H9 (cell line): Measurements from ENCODE around the gene ADAMTS15. TPM values are rescaled to one million over a fixed set of nuclear protein-coding genes. Genes with fewer than 3 reads are reported as not detected.

Experiments used
- DNase-seq: peaks from one replicate; pipeline ENCODE4 v3.0.0-alpha.2; 2017
- H2AFZ ChIP-seq: one replicate; pipeline ENCODE4 v1.6.1; 2013; ENCODE audit warnings: mild to moderate bottlenecking, low read length, control low read depth, moderate library complexity
- H2AK5ac ChIP-seq: 2 replicates; pipeline ENCODE4 v1.6.1; 2013; ENCODE audit warnings: low read length, control low read depth, mixed read lengths; ENCODE audit not compliant: insufficient read length
- H2BK120ac ChIP-seq: one replicate; pipeline ENCODE4 v1.6.1; 2013; ENCODE audit warnings: low read depth, mild to moderate bottlenecking, low read length, control low read depth, inconsistent platforms; ENCODE audit not compliant: poor library complexity, severe bottlenecking
- H2BK12ac ChIP-seq: 2 replicates; pipeline ENCODE4 v1.6.1; 2013; ENCODE audit warnings: low read length, control low read depth, mixed read lengths, low read depth; ENCODE audit not compliant: insufficient read length
- H2BK15ac ChIP-seq: 2 replicates; pipeline ENCODE4 v1.6.1; 2013; ENCODE audit warnings: low read depth, low read length, control low read depth
- H2BK20ac ChIP-seq: one replicate; pipeline ENCODE4 v1.6.1; 2013; ENCODE audit warnings: low read depth, mild to moderate bottlenecking, low read length, control low read depth, inconsistent platforms; ENCODE audit not compliant: poor library complexity, severe bottlenecking
- H2BK5ac ChIP-seq: 2 replicates; pipeline ENCODE4 v1.6.1; 2013; ENCODE audit warnings: low read length, control low read depth, mixed read lengths; ENCODE audit not compliant: insufficient read length
- H3K14ac ChIP-seq: 2 replicates; pipeline ENCODE4 v1.6.1; 2013; ENCODE audit warnings: low read length, control low read depth; ENCODE audit not compliant: insufficient read depth
- H3K18ac ChIP-seq: 2 replicates; pipeline ENCODE4 v1.6.1; 2013; ENCODE audit warnings: low read depth, mild to moderate bottlenecking, mixed read lengths, low read length, control low read depth; ENCODE audit not compliant: insufficient read length
- H3K23ac ChIP-seq: 2 replicates; pipeline ENCODE4 v1.6.1; 2013; ENCODE audit warnings: low read length, control low read depth, mixed read lengths, low read depth; ENCODE audit not compliant: insufficient read length
- H3K23me2 ChIP-seq: 2 replicates; pipeline ENCODE4 v1.6.1; 2013; ENCODE audit warnings: low read depth, mild to moderate bottlenecking, mixed read lengths, low read length, control low read depth; ENCODE audit not compliant: insufficient read length, poor library complexity, severe bottlenecking
- H3K27ac ChIP-seq: 2 replicates; pipeline ENCODE4 v1.5.1; 2013; ENCODE audit warnings: low read length, control low read depth, mixed read lengths, low read depth; ENCODE audit not compliant: insufficient read length
- H3K27me3 ChIP-seq: 2 replicates; pipeline ENCODE4 v1.6.1; 2013; ENCODE audit warnings: low read length, control low read depth, inconsistent platforms; ENCODE audit not compliant: insufficient read depth
- H3K4ac ChIP-seq: 2 replicates; pipeline ENCODE4 v1.6.1; 2013; ENCODE audit warnings: low read depth, mild to moderate bottlenecking, control low read depth, inconsistent platforms, low read length, moderate library complexity
- H3K4me1 ChIP-seq: 2 replicates; pipeline ENCODE4 v1.6.1; 2013; ENCODE audit warnings: low read length, control low read depth, inconsistent platforms; ENCODE audit not compliant: insufficient read depth
- H3K4me2 ChIP-seq: 2 replicates; pipeline ENCODE4 v1.6.1; 2013; ENCODE audit warnings: low read length, control low read depth, mixed read lengths; ENCODE audit not compliant: insufficient read length, insufficient read depth
- H3K56ac ChIP-seq: 2 replicates; pipeline ENCODE4 v1.6.1; 2013; ENCODE audit warnings: low read depth, mild to moderate bottlenecking, mixed read lengths, low read length, control low read depth; ENCODE audit not compliant: insufficient read length
- H3K79me1 ChIP-seq: 2 replicates; pipeline ENCODE4 v1.6.1; 2013; ENCODE audit warnings: low read depth, mild to moderate bottlenecking, moderate library complexity, low read length, control low read depth, inconsistent platforms; ENCODE audit not compliant: insufficient read depth, poor library complexity, severe bottlenecking
- H3K79me2 ChIP-seq: 2 replicates; pipeline ENCODE4 v1.6.1; 2013; ENCODE audit warnings: low read length, control low read depth, inconsistent platforms; ENCODE audit not compliant: insufficient read depth
- H3K9ac ChIP-seq: 2 replicates; pipeline ENCODE4 v1.6.1; 2013; ENCODE audit warnings: low read length, control low read depth, mixed read lengths; ENCODE audit not compliant: insufficient read length; ENCODE audit errors: extremely low read depth
- H3K9me3 ChIP-seq: one replicate; pipeline ENCODE4 v1.6.1; 2013; ENCODE audit warnings: low read depth, low read length, inconsistent platforms; ENCODE audit not compliant: control insufficient read depth
- H3T11ph ChIP-seq: one replicate; pipeline ENCODE4 v1.6.1; 2013; ENCODE audit warnings: mild to moderate bottlenecking, low read length, control low read depth, inconsistent platforms
- H4K20me1 ChIP-seq: one replicate; pipeline ENCODE4 v1.6.1; 2013; ENCODE audit not compliant: control insufficient read depth, insufficient read length, insufficient read depth
- H4K5ac ChIP-seq: 2 replicates; pipeline ENCODE4 v1.6.1; 2013; ENCODE audit warnings: low read depth, mild to moderate bottlenecking, mixed read lengths, low read length, control low read depth; ENCODE audit not compliant: insufficient read length
- H4K8ac ChIP-seq: replicated peaks from 2 replicates; pipeline ENCODE4 v1.6.1; 2013; ENCODE audit warnings: low read length, control low read depth, mixed read lengths, low read depth; ENCODE audit not compliant: insufficient read length
- H4K91ac ChIP-seq: 2 replicates; pipeline ENCODE4 v1.6.1; 2013; ENCODE audit warnings: low read depth, mild to moderate bottlenecking, moderate library complexity, mixed read lengths, low read length, control low read depth; ENCODE audit not compliant: insufficient read length
- H3K27ac Mint-ChIP-seq, 3 experiments: 2 replicates in 2 of 3; 3 replicates in 1 of 3; pipeline ENCODE4 v1.8.0; 2020 to 2021; ENCODE audit warnings: mixed read lengths in 3 of 3, mild to moderate bottlenecking in 1 of 3, moderate library complexity in 1 of 3
- H3K27me3 Mint-ChIP-seq: 2 replicates; pipeline ENCODE4 v1.8.0; 2021; ENCODE audit warnings: low read depth, mild to moderate bottlenecking, moderate library complexity, mixed read lengths
- H3K36me3 Mint-ChIP-seq, 3 experiments: 2 replicates in 2 of 3; 3 replicates in 1 of 3; pipeline ENCODE4 v1.8.0; 2020 to 2021; ENCODE audit warnings: low read depth in 3 of 3, mixed read lengths in 3 of 3; ENCODE audit not compliant: insufficient read depth in 1 of 3
- H3K4me1 Mint-ChIP-seq, 2 experiments: 2 replicates each; pipeline ENCODE4 v1.8.0; 2020; ENCODE audit warnings: mixed read lengths in 2 of 2
- H3K4me3 Mint-ChIP-seq, 2 experiments: 2 replicates in 1 of 2; 3 replicates in 1 of 2; pipeline ENCODE4 v1.8.0; 2020 to 2021; ENCODE audit warnings: mild to moderate bottlenecking in 2 of 2, mixed read lengths in 2 of 2, moderate library complexity in 1 of 2
- H3K9me3 Mint-ChIP-seq, 2 experiments: 2 replicates in 1 of 2; 3 replicates in 1 of 2; pipeline ENCODE4 v1.8.0; 2020; ENCODE audit warnings: mild to moderate bottlenecking in 2 of 2, mixed read lengths in 2 of 2, moderate library complexity in 1 of 2
- WGBS: extraction: QIAGEN DNeasy Blood & Tissue Kit; methylation state at CpG from one replicate; pipeline ENCODE4 v1.1.7; 2013; ENCODE audit warnings: missing lambda C conversion rate, low lambda C conversion rate, mixed read lengths; ENCODE audit not compliant: insufficient read length; ENCODE audit errors: extremely low coverage; 5-methylcytosine and 5-hydroxymethylcytosine counted together
- total RNA-seq: library from RNA; stranded (reverse); gene quantifications from 2 replicates; pipeline ENCODE4 v1.2.1, GENCODE V29; 2021
- TF ChIP-seq, protein P1 (sequence below): fragments of 200-600 bp; sonication (generic); conservative IDR thresholded peaks from 3 replicates; pipeline ENCODE4 v1.8.0; 2021; ENCODE audit warnings: antibody characterized with exemption, mild to moderate bottlenecking

ADAMTS15 gene
- total RNA-seq, 1 experiment from 2014 or later = 1.3 TPM

DNA sequence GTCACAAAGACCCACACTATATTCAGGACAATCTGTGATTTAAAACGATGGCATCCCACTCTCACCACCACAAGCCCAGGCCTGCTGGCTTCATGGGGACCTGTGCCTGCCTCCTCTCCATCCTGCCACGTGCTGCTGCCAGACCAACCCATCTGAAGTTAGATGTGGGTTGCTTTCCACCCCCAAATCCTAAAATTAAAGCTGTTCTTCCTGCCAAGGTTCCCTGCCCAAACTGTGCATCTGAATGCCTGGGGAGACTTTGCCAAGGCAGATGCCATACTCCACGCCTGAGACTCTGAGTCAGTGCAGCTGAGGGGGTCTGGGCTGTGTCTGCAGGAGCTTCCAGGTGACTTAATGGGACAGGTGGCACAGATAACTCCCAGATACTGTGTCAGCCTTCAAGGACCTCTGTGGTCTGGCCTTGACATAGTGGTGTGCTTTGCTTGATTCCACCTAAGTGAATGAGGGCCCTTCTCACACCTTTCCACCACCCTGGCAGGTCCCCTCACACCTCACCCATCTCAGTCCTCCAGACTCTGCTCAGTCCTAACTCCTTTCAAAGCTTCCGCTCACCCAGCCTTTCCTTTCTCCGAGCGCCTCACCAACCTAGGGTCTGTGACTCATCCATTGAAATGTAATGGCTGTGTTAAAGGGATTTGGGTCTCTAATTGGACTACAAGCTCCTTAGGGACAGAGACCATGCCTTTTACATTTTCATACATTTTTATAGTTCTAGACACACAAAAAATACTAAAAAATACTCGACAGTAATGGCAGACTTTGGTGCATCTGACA, 38.7 kb upstream of the ADAMTS15 start:
- H3K14ac ChIP-seq = no peak overlapping the region
- H3K4ac ChIP-seq = no peak overlapping the region
- H4K8ac ChIP-seq = no peak overlapping the region
- no peak overlapping the region for H4K5ac ChIP-seq
- H2BK20ac ChIP-seq = no peak overlapping the region
- H4K20me1 ChIP-seq = no peaks in the 10 kb centered on the region
- TF ChIP-seq, protein P1, sequence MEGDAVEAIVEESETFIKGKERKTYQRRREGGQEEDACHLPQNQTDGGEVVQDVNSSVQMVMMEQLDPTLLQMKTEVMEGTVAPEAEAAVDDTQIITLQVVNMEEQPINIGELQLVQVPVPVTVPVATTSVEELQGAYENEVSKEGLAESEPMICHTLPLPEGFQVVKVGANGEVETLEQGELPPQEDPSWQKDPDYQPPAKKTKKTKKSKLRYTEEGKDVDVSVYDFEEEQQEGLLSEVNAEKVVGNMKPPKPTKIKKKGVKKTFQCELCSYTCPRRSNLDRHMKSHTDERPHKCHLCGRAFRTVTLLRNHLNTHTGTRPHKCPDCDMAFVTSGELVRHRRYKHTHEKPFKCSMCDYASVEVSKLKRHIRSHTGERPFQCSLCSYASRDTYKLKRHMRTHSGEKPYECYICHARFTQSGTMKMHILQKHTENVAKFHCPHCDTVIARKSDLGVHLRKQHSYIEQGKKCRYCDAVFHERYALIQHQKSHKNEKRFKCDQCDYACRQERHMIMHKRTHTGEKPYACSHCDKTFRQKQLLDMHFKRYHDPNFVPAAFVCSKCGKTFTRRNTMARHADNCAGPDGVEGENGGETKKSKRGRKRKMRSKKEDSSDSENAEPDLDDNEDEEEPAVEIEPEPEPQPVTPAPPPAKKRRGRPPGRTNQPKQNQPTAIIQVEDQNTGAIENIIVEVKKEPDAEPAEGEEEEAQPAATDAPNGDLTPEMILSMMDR = no peak
- no peak overlapping the region for H3K27ac ChIP-seq
- no peak overlapping the region for H3K56ac ChIP-seq
- no peak overlapping the region for H3K23ac ChIP-seq
- no peaks in the 10 kb centered on the region for H3K27me3 ChIP-seq
- no peak overlapping the region for H2BK12ac ChIP-seq
- H3K9me3 ChIP-seq = no peaks in the 10 kb centered on the region
- H3K23me2 ChIP-seq = no peaks in the 10 kb centered on the region
- Mint-ChIP-seq H3K4me1 (peaks cover 23 to 49% of the 10 kb centered on the region in 2 experiments), H3K27me3 (peaks cover 42% of the 10 kb centered on the region), H3K4me3 (no peak overlapping the region), H3K27ac (peak overlapping the region in 1 of 3 experiments; percentile 58; a peak in 1 of 7 replicates), H3K9me3 (no peaks in the 10 kb centered on the region; a peak in 1 of 5 replicates), H3K36me3 (peaks cover 3 to 12% (median 4%) of the 10 kb centered on the region in 3 experiments; a peak in 3 of 7 replicates)
- WGBS = no CpG with 5 or more reads among the region's 7 CpGs
- H3K4me1 ChIP-seq = peaks cover 2% of the 10 kb centered on the region; the same call in 1 of the 2 replicates
- no peak overlapping the region for H3K18ac ChIP-seq
- no peak overlapping the region for H4K91ac ChIP-seq
- H2AFZ ChIP-seq = no peak overlapping the region
- no peak overlapping the region for H3K4me2 ChIP-seq
- no peak overlapping the region for H3T11ph ChIP-seq
- H3K79me1 ChIP-seq = no peaks in the 10 kb centered on the region
- H2AK5ac ChIP-seq = no peak overlapping the region
- no peaks in the 10 kb centered on the region for H3K79me2 ChIP-seq
- no peak overlapping the region for H2BK120ac ChIP-seq
- no peak for DNase-seq
- H2BK5ac ChIP-seq = no peak overlapping the region
- H3K9ac ChIP-seq = no peak overlapping the region
- H2BK15ac ChIP-seq = no peak overlapping the region
